ENCODE data around the gene STIM1.

Gene STIM1

GRCh38 chr11:4059424-4059823 is 204.0 kb downstream of the STIM1 start:
- no peak for TF ChIP-seq CTCF (IDR thresholded peaks at IDR 0.05; ENCODE audit: unreplicated experiment in 3 of 3)
- no peak overlapping the region for H3K4me3 Mint-ChIP-seq
- no peak overlapping the region for H3K27ac Mint-ChIP-seq
- H3K4me1 Mint-ChIP-seq = peaks cover 16% of the 10 kb centered on the region
- H3K27me3 Mint-ChIP-seq (ENCODE audit: low read depth) = no peaks in the 10 kb centered on the region
- peaks cover 18% of the 10 kb centered on the region for H3K36me3 Mint-ChIP-seq (ENCODE audit: low read depth)
- no peaks in the 10 kb centered on the region for H3K9me3 Mint-ChIP-seq

DNA sequence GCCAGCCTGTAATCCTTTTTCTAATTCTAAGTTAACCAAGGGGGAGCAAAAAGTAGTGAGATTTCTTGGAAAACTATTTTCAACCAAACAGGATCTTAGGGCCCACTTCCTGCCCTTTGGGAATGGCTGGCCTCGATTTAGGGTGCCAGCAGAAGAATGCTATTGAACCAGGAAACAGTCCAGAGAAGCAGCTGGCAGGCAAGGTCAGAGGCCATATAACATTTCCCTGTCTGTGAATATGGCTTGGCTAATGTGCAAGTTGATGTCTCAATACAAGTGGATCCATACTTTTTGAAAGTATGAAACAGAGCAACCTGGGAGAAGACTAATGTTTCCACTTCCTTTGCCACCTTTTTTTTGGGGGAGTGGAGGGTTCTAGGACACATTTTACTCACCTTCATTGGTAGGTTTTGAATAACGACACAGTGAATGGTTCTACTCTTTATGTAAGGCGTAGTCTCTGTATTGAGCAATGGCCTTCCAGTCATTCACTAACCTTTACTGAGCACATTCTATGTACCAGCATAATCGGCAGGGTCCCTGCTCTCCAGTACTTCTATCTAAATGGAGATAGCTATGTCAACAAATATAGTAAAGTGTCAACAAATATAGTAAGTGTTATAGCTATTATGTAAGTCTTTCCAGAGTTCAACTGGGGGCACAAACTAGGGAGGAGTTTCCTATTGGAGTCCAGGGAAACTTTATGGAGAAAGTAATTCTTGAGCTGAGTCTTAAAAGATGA is 204.9 kb downstream of the STIM1 start:
- H3K9me3 Mint-ChIP-seq = no peaks in the 10 kb centered on the region

GRCh38 chr11:4061700-4062099 is 206.2 kb downstream of the STIM1 start:
- H3K27ac Mint-ChIP-seq = no peak overlapping the region
- H3K36me3 Mint-ChIP-seq (ENCODE audit: low read depth) = peaks cover 18% of the 10 kb centered on the region
- no peaks in the 10 kb centered on the region for H3K9me3 Mint-ChIP-seq
- no peaks in the 10 kb centered on the region for H3K27me3 Mint-ChIP-seq (ENCODE audit: low read depth)
- H3K4me1 Mint-ChIP-seq = peaks cover 16% of the 10 kb centered on the region
- no peak for TF ChIP-seq CTCF (IDR thresholded peaks at IDR 0.05; ENCODE audit: unreplicated experiment in 3 of 3)
- H3K4me3 Mint-ChIP-seq = no peak overlapping the region

More for the DNA sequence above, 204.9 kb downstream of the STIM1 start:
- no peak for TF ChIP-seq CTCF (IDR thresholded peaks at IDR 0.05; ENCODE audit: unreplicated experiment in 3 of 3)
- Mint-ChIP-seq H3K4me3 (no peak overlapping the region), H3K27ac (no peak overlapping the region), H3K36me3 (ENCODE audit: low read depth) (peaks cover 18% of the 10 kb centered on the region), H3K27me3 (ENCODE audit: low read depth) (no peaks in the 10 kb centered on the region), H3K4me1 (peaks cover 16% of the 10 kb centered on the region)

GRCh38 chr11:4063348-4063747 is 207.9 kb downstream of the STIM1 start:
- H3K36me3 Mint-ChIP-seq (ENCODE audit: low read depth) = peaks cover 15% of the 10 kb centered on the region
- H3K4me1 Mint-ChIP-seq = peaks cover 6% of the 10 kb centered on the region
- H3K9me3 Mint-ChIP-seq = no peaks in the 10 kb centered on the region
- no peak overlapping the region for H3K4me3 Mint-ChIP-seq
- no peaks in the 10 kb centered on the region for H3K27me3 Mint-ChIP-seq (ENCODE audit: low read depth)
- no peak for TF ChIP-seq CTCF (IDR thresholded peaks at IDR 0.05; ENCODE audit: unreplicated experiment in 3 of 3)
- H3K27ac Mint-ChIP-seq = no peak overlapping the region

- TF ChIP-seq CTCF (IDR thresholded peaks at IDR 0.05; ENCODE audit: unreplicated experiment in 3 of 3) = no peak
- peaks cover 10% of the 10 kb centered on the region for H3K36me3 Mint-ChIP-seq (ENCODE audit: low read depth)
- H3K4me1 Mint-ChIP-seq = no peaks in the 10 kb centered on the region
- H3K27ac Mint-ChIP-seq = no peak overlapping the region
- H3K9me3 Mint-ChIP-seq = no peaks in the 10 kb centered on the region
- no peak overlapping the region for H3K4me3 Mint-ChIP-seq
- no peaks in the 10 kb centered on the region for H3K27me3 Mint-ChIP-seq (ENCODE audit: low read depth)
Observed at GRCh38 chr11:4064278-4064955, 209.0 kb downstream of the STIM1 start.

Measured in nephron (organoid).